ENCODE measurements around the gene PLEKHG5.

Gene PLEKHG5

DNA sequence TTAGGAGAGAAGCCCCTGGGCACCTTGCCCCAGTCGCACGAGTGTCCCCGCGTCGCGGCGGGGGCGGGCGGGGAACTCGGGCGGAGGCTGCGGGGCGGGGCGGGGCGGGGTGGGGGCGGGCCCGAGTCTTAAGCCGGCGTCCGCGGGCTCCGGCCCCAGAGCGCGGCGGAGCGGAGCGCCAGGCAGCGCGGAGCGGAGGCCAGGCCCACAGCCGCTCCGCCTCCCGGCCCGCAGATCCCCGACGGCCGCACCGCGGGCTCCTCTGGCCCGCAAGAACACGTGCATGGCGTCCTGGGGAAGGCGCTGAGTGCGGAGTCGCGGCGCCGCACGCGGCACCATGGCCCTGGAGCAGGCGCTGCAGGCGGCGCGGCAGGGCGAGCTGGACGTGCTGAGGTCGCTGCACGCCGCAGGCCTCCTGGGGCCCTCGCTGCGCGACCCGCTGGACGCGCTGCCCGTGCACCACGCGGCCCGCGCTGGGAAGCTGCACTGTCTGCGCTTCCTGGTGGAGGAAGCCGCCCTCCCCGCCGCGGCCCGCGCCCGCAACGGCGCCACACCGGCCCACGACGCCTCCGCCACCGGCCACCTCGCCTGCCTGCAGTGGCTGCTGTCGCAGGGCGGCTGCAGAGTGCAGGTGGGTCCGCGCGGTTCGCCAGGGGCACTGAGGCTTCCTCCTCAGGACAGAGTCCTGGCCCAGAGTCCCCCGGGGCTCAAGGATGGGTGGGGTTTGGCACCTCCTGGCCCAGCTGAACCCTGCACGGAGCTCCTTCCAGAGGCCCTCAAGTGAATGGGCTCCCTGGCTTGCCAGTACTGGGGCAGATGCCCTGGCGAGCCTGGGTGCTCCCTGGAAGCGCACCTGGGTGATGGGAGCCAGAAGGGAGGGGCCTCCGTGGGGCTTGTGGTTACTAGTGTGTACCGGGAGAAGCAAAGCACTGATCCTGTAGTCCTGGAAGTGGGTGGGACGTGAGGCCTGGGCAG lies 66.6 kb downstream of the PLEKHG5 start, which contains the start of gene ESPN:
Gene ESPN (plus strand): TSS at position 158 of the 975 bp plus-strand sequence. CDS start 180 bp downstream, at position 338.
- DNase-seq (ENCODE audit: low spot score) = no peak

DNA sequence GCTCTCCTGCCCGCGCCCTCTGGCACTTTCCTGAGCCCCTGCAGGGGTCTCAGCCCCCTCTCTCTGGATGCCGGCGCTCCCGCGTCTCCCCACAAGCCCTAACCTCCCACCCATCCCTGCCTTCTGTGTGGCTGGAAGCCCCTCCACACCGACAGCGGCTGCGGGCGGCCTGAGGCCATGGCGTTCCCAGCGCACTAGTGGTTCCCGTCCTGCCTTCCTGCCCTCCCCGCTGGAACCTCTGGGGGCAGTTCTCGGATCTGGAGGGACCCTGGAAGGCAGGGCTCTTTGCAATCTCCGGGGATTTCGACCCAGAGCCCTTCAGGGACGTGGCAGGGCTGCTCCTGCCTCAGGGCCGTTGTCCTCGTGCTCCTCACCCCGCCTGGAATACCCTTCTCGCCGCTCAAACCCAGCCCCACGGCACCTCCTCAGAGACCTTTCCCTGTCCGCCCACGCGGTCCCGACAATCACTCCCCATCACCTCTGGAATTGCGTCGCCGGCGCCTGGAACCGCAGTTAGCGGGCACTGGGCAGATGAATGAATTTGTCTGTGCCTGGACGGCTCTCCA lies 67.4 kb downstream of the PLEKHG5 start:
- no peak for DNase-seq (ENCODE audit: low spot score)

DNA sequence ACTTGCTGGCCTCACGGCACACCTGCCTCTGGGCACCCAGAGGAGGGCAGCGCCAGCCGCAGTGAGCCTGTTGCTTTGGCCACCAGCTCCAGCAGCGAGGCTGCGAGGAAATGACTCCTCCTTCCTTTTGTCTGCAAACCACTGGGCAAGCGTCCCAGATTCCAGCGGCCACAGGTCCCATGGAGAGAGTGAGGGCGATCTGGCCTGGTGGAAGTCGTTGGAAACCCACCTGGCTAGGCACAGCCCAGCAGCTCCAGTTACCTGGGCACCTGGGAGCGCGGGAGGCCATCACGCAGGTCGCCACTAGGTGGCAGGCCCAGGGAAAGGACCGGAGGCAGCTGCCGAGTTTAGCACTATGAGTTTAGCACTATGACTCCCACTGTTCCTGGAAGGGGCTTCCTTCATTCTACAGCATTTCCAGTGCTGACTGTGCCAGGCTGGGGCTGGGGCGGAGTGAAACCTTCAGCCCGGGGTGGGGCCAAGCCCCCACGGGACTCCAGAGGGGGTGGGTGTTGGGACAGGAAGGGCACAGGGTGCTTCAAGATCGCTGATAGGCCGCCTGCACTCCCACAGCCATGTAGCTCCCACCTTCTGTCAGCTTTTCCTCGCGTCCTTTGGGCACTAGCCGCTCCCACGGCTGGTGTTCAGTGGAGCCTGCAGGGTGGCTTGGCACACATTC lies 68.0 kb downstream of the PLEKHG5 start:
- DNase-seq (ENCODE audit: low spot score) = no peak

DNA sequence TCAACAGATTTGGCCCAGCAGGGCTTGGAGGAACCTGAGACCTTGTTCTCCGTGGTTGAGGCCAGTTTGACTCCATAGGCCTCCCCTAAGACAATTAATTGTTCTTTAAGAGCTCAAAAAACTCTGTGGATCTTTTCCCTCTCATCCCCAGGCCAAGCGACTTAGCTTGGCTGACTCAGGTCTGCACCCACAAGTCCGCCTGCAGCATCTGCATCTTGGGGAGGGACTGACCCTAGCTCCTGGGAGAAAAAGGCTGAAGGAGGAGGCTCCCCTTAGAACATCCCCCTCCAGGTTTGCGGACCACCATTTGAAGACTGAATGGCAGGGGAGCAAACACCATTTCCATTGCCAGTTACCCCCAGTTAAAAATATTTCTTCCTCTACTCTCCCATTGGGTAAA lies 70.2 kb downstream of the PLEKHG5 start:
- no peak for DNase-seq (ENCODE audit: low spot score)

DNA sequence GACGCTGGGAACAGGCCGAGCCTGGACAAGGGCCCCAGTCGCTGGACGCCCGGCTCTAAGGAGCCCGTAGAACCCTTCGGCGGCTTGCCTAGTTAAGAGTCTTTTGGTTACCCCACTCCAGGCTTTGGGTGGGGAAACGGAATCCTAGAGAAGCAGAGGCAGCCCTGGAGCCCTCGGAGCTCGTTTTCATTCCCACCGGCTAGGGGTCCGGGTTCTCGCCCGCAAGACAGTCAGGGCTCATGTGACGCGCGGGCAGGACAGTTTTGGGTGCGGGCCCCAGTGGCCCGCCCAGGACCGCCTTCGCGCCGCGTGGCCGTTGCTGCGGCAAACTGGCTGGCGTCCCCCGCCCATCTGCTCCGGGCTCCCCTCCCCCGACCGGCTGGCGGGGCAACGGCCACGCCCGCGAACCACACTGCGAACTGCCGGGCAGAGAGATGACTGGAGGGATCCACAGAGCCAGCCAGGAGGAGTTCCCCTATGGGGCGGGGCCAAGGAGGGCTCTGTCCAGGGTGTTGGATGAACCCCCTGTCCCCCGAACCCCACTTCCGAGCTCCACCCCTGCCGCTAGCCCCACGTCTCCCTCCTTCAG lies 70.9 kb downstream of the PLEKHG5 start:
- DNase-seq (ENCODE audit: low spot score) = no peak

DNA sequence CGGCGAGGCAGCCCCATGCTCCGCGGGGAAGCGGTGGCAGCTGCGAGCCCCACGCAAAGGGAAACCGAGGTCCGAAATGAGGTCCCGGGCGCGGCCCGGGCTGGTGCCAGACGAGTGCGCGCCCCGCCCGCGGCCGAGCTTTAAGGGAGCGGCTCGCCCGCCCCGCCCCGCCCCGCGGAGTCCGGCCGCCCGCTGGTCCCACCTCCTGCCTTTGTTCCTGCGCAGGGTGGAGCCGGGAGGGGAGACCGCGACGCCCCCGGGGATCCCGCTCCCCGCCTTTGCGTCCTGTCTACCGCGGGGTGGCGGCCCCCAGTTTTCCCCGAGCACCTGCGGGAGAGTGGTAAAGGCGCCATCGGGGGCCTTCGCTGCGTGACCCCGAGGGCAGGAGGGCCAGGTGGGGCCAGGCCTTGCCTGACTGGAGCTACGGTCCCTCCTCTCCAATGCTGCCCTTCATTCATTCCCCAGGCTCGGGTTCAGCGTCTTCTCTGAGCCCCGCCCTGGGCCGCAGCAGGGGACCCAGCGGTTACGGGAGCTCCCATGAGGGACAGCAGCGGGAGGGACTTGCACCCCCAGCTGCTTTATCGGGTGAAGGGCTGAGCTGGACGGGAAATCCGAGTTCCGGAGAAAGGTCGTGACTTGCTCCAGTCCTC lies 71.5 kb downstream of the PLEKHG5 start, which contains the start of gene HES2:
Gene HES2 (minus strand): TSS at position 116 of the 650 bp plus-strand sequence. CDS start 99 bp downstream, at position 17.
- no peak for DNase-seq (ENCODE audit: low spot score)

DNA sequence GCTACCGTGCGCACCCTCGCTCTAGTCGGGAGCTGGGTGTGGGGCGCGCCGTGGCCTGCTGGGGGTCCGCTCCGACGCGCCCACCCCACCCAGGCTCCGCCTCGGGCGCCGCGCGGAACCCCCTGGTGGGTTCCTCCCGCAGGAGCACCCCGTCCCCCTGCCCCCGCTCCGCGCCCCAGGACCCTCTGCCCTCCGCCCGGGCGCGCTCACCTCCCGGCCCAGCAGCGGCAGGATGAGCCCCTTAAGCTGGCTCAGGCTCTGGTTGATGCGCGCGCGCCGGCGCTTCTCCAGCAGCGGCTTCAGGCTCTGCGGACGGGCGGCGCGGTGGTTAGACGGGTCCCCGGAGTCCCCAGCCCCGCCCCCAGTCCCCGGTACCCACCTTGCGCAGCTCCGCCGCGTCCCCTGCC lies 72.1 kb downstream of the PLEKHG5 start:
- DNase-seq (ENCODE audit: low spot score) = no peak

DNA sequence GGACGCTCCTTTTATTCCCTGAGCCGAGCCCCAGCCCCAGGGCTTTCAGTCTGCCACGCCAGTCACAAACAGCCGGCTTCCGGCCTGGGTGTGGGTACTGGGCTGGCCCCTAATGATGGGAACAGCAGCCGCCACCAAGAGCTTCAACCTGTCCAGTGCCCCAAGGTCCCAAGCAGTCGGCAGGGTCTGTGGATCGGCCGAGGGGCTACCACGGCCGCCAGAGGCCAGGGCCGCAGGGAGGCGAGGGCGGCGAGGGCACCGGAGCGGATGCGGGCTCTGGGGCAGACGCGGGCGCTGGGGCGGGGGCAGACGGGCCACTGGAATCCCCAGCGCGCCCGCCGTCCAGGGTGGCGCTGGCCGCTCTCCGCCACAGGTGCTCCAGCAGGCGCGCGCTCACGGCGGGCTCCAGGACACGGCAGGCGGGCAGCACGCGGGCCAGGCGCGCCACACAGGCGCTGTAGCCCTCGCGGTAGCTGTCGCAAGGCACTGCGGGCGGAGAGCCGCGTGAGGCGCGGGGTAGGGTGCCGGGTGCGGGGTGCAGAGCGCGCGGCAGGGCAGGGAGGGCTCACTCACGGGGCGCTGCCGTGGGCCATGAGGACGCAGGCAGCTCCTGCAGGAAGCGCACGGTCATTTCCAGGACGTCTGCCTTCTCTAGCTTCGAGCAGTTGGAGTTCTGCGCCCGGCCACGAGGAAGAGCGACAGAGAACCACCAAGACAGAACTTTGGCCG lies 72.6 kb downstream of the PLEKHG5 start:
- no peak for DNase-seq (ENCODE audit: low spot score)

DNA sequence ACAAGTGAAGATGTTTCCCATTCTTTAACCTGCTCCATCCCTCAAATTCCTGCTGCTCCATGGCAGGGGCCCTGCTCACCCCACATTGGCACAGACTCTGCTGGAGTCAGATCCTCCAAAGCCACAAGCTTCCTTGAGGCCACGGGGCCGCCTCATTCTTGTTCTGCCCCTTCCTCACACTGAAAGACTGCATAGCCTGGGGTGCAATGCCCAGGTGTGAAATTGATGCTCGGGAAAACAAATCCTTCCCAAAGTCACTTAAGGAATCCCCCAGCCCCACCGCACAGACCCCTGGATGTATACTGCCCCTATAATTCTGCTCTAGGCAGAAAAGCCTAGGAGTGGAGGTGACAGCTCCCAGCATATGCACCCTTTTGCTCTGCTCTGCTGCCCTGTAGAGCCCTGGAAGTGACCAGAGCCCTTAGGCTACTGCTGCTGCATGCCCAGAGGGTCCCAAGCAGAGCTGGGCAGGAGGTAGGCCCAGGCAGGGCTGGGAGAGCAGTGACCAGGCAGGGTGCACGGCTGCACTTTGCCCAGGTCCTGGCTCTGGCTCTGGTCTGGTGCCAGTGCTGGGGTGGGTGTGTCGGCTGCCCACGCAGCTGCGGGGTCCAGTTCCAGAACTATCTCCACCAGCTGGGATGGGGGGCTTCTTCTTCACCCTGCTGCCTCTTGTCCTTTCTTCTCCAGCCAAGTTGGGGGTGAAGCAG lies 73.4 kb downstream of the PLEKHG5 start:
- DNase-seq (ENCODE audit: low spot score) = no peak

Data from pons (tissue), 1 donor.